Fibroblast of lung (primary cell): ENCODE measurements around the gene NRAP.

ENCODE experiments used
- EZH2 ChIP-seq: IDR thresholded peaks from 2 replicates; pipeline ENCODE4 v1.5.1; 2012; ENCODE audit warnings: low read length, control low read depth, mild to moderate bottlenecking; ENCODE audit errors: missing control alignments
- TF ChIP-seq, protein P1 (sequence below), 2 donors: IDR thresholded peaks in 1 of 2; conservative IDR thresholded peaks in 1 of 2; 1 replicate in 1 of 2; 2 replicates in 1 of 2; pipeline ENCODE4 v1.5.1; 2011 to 2012; ENCODE audit warnings: low read length in 2 of 2, control low read depth in 1 of 2, inconsistent platforms in 1 of 2, low read depth in 1 of 2, mild to moderate bottlenecking in 1 of 2

- TF ChIP-seq, protein P1, sequence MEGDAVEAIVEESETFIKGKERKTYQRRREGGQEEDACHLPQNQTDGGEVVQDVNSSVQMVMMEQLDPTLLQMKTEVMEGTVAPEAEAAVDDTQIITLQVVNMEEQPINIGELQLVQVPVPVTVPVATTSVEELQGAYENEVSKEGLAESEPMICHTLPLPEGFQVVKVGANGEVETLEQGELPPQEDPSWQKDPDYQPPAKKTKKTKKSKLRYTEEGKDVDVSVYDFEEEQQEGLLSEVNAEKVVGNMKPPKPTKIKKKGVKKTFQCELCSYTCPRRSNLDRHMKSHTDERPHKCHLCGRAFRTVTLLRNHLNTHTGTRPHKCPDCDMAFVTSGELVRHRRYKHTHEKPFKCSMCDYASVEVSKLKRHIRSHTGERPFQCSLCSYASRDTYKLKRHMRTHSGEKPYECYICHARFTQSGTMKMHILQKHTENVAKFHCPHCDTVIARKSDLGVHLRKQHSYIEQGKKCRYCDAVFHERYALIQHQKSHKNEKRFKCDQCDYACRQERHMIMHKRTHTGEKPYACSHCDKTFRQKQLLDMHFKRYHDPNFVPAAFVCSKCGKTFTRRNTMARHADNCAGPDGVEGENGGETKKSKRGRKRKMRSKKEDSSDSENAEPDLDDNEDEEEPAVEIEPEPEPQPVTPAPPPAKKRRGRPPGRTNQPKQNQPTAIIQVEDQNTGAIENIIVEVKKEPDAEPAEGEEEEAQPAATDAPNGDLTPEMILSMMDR (conservative IDR thresholded peaks at IDR 0.05 in 1 of 2, IDR thresholded peaks at IDR 0.05 in 1 of 2; ENCODE audit: low read depth in 1 of 2, low read length in 2 of 2): no peak
- TF ChIP-seq EZH2: no peak
Observed at GRCh38 chr10:113620936-113621335, 42.9 kb downstream of the NRAP start.
